ENCODE results near the gene ART3.
"Not testable (repeated sequence)": the region's sequence is repeated elsewhere in the genome, so short reads cannot be mapped to it uniquely, and the experiment has no call there.

The ART3 gene, protein sequence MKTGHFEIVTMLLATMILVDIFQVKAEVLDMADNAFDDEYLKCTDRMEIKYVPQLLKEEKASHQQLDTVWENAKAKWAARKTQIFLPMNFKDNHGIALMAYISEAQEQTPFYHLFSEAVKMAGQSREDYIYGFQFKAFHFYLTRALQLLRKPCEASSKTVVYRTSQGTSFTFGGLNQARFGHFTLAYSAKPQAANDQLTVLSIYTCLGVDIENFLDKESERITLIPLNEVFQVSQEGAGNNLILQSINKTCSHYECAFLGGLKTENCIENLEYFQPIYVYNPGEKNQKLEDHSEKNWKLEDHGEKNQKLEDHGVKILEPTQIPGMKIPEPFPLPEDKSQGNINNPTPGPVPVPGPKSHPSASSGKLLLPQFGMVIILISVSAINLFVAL

DNA sequence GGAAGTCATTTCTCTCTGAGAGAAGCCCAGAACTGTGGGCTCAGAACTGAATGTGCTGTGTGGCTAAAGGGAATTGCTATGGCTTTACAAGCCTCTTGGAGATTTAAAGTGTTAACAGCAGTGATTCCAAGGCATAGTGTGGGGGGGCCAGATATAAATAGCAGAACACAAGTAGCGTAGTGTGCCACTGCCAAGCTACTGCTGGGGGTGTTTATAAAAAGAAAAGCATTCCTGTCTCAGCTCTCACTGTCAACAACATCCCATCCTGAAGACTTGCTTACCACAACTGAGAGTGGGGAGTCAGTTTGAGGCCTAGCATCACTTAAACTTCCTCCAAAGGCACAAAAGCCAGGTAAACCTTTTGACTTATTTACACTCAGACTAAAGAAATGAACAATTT, at the start of gene ART3:
Gene ART3, plus strand, starts transcription at position 242 of the 400 bp plus-strand sequence. CDS start 1,181 bp downstream, outside the sequence.
- no peak for DNase-seq

DNA sequence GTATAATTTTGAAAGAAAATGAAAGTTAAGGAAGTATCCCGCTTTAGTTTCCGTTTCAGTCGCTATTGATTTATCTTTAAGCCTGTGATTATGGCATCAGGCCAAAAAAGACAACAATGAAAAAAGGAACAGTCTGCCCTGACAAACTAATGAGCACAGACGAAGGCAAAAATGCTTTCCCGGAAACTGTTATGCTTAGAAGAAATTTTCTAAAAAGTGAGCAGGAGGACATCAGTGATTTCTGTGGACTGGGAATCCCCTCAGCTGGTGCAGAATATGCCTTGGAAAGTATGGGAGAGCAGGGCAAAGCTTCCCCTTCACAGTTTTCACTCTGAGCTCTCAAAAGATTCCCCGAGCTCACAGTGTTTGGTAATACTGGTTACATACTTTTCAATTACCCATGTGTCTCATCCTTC, 46.2 kb upstream of the ART3 start:
- peak; percentile 8 for DNase-seq

DNA sequence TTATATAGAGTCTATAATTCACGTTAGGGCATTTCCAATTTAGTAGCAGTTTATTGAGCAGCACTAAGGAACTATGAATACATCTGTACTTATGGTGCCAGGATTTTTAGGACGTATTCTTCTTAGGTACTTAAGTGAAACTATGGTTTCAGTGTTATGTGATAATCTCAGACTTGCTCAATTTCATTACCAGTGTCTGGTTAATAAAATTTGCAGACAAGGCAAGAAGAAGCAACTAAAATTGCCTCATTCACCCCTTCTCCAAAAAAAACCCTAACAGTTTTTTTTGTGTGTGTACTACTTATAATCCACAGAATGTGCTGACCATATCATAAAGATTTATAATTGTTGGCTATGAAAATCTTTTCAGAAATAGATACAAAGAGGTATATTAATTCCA, 45.2 kb upstream of the ART3 start:
- DNase-seq = no peak

DNA sequence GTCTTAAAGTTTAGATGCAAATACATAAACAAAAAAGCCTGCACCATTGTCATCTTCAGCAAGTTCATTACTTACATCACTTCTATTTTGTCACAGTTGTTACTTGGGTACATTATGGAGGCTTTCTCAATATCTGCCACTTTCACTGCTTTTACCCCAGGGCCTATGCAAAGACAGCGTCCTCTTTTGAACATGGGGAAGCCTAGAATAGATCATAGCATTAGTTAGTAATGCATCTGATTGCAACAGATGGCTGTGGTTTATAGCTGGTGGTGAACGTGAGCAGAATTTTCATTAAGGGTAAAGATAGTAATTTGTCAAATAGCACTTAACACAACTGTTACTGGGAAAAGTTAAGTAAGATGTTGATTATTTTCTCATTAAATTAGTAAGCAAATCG, 39.4 kb upstream of the ART3 start:
- DNase-seq = no peak

DNA sequence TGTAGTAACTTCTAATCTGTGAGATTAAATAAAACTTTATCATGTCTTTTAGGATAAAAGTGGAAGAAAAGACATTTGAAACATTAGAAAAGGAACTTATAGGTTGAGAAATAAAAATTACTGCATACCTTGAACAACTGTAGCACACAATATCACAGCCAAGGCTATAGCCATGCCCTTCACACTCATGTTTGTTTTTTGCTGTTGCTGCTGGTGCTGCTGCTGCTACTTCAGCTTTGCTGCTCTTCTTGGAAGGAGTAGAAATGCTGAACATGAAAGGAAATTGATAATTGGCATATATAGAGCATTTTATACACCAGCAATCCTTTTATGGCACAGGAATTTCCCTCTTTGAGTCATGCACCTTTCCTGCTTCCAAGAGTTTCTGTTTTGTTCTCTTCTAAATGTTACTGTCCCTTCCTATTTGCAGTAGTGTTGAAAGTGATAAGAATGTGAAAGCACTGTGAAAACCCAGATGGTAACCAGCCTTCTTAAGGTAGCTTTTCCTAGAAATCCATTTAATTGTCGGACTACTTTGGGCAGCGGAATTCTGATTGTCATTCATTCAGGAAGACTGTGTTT, 38.6 kb upstream of the ART3 start, which contains the start of gene CXCL11:
Gene CXCL11, minus strand, starts transcription at position 272 of the 582 bp plus-strand sequence. Its CDS starts 83 bp downstream, at position 189.
- DNase-seq = no peak

DNA sequence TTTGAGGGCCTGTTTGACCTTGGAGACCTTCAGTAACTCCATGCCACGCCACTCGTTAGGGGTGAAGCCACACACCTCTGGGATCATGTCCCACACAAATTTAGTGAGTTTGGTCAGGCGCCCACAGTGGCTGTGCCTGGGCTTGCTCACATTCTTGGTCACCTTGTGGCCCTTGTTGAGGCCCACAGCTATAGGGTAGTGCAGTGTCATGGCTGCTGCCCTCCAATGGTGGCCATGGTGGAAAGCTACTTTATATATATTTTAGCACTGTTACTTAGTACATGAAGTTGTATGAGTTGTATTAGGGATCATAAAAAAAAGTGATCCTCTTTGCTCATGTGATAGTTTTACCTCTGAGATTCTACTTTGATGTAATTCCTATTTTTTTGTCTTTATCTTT, 37.7 kb upstream of the ART3 start:
- no peak for DNase-seq

DNA sequence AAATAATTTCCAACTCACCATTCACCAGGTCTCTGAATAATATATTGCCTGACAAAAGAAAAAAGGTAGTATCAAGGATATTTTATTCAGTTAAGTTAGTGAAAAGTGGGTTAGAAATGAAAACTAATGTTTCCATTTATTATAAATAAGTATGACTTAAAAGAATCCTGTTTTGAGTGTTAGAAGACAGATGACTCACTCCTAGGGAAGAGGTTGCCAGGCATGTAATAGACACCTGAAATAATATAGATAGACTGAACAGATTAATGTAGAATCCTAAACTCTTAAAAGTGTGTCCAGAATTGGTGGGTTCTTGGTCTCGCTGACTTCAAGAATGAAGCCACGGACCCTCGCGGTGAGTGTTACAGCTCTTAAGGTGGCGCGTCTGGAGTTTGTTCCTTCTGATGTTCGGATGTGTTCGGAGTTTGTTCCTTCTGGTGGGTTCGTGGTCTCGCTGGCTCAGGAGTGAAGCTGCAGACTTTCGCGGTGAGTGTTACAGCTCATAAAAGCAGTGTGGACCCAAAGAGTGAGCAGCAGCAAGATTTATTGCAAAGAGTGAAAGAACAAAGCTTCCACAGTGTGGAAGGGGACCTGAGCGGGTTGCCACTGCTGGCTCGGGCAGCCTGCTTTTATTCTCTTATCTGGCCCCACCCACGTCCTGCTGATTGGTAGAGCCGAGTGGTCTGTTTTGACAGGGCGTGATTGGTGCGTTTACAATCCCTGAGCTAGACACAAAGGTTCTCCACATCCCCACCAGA, 32.1 kb upstream of the ART3 start:
- not testable (repeated sequence) for DNase-seq

DNA sequence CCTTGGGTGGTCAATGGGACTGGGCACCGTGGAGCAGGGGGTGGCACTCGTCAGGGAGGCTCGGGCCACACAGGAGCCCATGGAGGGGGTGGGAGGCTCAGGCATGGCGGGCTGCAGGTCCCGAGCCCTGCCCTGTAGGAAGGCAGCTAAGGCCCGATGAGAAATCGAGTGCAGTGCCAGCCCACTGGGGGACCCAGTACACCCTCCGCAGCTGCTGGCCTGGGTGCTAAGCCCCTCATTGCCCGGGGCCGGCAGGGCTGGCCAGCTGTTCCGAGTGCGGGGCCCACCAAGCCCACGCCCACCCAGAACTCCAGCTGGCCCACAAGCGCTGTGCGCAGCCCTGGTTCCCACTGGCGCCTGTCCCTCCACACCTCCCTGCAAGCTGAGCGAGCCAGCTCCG, 31.2 kb upstream of the ART3 start:
- DNase-seq = not testable (repeated sequence)

DNA sequence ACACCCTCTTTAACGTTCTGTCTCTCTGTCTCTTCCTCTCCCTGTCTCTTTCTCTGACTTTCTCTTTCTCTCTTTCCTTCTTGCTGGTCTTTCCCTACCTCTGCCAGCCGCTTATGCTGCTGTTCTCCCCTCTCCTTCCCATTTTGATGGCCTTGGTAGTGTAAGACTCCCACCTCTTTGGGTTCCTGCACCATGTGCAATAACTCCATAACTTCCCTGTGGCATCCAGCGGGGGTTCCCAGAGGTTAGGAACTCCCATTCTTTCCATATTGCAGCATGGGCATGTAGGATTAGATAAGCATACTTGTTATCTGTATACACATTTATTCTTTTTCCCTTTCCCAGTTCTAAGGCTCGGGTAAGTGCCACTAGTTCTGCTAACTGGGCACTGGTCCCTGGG, 29.8 kb upstream of the ART3 start:
- not testable (repeated sequence) for DNase-seq

DNA sequence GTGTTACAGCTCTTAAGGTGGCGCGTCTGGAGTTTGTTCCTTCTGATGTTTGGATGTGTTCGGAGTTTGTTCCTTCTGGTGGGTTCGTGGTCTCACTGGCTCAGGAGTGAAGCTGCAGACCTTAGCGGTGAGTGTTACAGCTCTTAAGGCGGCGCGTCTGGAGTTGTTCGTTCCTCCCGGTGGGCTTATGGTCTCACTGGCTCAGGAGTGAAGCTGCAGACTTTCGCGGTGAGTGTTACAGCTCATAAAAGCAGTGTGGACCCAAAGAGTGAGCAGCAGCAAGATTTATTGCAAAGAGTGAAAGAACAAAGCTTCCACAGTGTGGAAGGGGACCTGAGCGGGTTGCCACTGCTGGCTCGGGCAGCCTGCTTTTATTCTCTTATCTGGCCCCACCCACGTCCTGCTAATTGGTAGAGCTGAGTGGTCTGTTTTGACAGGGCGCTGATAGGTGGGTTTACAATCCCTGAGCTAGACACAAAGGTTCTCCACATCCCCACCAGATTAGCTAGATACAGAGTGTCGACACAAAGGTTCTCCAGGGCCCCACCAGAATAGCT, 24.6 kb upstream of the ART3 start:
- DNase-seq = not testable (repeated sequence)

DNA sequence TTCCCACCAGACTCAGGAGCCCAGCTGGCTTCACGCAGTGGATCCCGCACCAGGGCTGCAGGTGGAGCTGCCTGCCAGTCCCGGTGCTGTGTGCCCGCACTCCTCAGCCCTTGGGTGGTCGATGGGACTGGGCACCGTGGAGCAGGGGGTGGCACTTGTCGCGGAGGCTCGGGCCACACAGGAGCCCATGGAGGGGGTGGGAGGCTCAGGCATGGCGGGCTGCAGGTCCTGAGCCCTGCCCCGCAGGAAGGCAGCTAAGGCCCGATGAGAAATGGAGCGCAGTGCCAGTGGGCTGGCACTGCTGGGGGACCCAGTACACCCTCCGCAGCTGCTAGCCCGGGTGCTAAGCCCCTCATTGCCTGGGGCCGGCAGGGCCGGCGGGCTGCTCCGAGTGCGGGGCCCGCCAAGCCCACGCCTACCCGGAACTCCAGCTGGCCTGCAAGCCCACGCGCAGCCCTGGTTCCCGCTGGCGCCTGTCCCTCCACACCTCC, 23.9 kb upstream of the ART3 start:
- not testable (repeated sequence) for DNase-seq

DNA sequence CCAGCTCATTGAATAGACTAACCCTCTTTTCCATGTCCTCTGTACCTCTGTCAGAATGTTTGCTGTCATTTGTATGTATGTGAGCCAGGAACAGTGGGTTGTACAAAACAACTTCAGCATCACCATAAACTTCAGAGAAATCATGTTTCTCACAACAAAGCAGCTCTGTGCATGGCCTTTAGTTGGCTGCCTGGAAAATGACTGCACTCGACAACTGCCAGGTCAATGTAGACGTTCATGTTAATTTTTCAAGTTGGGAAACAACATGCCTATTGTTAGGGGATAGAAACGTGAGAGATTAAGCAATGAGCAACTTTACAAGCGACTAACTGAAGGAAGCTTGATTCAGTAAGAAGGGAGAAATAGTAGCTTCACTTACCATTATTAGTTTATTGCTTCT, 20.8 kb upstream of the ART3 start:
- DNase-seq = no peak

DNA sequence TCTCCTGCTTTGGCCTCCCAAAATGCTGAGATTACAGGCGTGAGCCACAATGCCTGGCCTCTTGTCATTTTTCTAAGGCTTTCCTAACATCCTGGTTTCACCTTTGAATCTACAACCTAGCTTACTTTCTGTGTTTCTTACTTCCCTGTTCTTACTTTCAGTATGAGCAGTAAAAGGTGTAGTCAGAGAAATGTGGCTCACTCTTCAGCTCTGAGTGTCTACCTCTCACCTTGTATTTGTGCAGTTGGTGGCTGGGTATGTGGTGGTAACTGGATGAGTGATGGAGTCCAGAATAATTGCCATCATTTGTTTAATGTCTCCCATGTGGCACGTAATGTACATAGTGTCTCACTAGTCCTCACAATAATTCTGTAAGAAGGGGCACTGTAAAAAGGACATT, 19.5 kb upstream of the ART3 start:
- no peak for DNase-seq

DNA sequence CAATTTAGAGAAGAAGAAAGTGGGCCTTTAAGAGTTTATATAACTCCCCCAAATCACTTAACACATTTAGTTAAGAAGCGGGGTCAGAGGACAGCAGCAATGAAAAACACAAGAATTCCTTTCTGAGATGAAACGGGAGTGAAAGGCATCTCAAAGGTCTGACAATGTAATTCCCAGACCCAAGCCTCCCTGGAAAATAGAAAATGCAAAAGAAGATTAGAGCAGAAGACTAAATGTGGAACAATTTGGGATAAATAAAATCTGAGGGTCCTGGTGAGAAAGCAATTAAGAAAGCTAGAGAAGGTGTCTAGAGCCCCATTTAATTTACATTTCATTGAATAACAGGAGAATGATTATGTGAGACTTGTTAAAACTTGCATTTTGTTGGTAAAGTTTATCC, 19.1 kb upstream of the ART3 start:
- DNase-seq = no peak

DNA sequence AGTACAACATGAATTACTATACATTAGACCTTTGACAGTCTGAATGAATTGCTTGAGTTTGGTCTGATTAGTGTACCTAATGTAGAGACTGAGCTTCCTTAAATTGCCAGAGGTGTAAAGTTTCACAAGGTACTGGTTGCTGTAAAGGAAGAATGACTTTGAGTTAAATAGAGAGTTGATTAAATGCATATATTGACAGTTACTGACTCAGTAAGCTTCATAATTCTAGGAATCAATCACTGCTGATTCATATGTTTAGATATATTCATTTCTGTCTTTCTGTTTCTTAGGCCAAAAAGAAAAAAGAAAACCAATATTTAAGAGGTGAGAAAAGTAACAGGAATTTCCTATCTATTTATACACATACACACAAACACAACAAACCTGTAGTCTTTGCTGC, 16.2 kb upstream of the ART3 start:
- no peak for DNase-seq

DNA sequence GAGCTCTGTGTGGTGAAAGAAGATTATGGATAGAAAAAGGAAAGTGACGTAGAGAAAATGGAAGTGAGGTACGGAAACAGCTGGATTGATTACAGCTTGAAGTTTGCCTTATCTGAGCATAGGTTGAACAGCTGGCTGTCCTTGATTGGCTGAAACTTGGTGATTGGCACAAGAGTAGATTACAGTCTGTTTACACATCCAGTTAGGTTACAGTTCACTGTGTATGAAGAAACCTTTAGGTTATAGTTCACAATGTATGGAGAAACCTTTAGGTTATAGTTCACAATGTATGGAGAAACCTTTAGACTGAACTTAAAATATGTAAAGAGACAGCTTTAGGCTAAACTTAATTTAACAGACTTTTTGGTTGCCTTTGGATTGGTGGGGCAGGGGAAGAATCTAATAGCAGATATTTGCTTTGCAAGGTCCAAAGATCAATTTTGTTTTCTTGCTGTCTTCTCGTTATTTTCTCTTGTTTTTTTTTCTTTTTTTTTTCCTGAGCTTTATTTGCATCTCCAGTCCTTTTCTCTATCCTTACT, 15.6 kb upstream of the ART3 start:
- DNase-seq = no peak

DNA sequence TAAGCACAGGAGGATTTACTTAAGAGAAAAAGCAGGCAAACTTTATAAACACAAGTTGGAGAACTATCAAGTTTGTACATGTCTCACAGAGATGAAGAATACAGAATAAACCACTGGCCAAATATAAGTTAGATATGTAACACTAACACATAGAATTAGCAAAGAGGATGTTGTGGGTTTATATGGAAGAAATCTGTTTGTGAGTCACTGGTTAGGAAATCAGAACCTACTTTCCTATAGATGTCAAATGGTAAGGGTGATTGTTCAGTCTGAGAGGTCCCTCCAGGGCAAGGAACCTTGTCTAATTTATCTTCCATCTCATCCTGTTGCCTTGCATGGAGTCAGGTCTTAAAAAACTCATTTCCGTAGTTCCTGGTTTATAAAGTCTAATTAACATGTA, 14.8 kb upstream of the ART3 start:
- no peak for DNase-seq

DNA sequence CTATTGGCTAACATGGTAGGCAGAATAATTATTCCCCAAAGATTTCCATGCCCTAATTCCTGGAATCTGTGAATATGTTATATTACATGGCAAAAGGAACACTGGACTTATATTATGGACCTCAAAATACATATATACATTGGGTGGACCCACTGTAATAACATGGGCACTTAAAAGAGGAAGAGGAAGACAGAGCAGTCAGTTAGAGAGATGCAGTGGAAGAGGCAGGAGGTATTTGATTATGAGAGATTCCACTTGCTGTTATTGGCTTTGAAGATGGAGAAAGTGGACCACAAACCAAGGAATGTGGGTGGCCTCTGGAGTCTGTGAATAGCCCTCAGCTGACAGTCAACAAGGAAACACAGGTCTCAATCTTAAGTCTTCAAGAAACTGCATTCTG, 14.0 kb upstream of the ART3 start:
- DNase-seq = no peak

DNA sequence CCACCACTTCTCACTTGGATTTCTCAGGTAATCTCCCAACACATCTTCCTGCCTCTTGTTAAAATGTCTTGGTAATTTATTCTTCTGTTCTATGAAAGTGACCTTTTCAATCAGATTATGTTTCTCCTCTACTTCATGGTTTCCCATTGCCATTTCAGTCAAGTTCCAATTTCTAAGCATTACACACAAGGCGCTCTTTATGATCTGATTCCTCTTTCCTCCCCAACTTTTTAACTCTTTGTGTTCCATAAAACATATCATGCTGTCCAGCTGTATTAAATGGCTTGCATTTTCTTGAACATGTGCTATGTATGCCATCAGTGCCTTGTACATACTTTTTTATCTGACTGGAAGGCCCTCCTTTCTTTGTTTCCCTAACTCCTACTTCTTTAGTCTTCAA, 13.1 kb upstream of the ART3 start:
- DNase-seq = no peak

DNA sequence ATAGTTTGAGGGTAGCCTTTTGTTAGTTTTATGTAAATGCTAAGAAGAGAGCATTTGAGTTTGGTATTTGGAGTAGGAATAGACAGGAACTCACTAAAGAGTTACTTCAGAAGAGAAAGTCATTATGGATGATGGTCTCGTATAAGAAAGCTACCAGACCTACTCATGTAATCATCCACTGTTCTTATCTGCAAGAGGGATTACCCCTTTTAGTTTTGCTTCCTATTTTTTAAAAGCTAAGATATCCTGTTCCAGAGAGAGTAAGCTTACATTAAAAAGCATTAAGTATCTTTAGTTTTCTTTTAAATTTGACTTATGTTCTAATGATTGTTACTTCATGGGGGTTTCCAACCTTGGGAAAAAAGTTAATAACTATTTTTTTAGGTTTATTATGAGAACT, 12.5 kb upstream of the ART3 start:
- DNase-seq = no peak

DNA sequence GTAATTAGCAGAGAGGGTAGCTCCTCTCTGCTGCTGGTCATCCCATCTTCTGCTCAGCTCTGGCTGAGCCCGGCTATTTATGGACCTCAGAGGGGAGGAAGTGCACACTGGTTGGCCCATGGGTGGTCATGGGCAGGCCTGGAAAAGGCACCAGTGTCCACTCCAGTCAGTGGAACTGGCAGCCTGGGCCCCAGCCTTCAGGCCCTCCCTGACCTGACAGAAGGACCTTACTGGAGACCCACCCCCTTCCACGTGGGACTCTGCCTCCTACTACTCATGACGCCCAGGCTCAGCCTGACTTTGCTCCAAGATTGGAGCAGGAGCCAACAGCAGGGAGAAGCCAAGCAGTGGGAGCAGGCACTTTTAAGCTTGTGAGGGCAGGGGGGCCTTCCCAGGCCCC, 8.0 kb upstream of the ART3 start:
- no peak for DNase-seq

DNA sequence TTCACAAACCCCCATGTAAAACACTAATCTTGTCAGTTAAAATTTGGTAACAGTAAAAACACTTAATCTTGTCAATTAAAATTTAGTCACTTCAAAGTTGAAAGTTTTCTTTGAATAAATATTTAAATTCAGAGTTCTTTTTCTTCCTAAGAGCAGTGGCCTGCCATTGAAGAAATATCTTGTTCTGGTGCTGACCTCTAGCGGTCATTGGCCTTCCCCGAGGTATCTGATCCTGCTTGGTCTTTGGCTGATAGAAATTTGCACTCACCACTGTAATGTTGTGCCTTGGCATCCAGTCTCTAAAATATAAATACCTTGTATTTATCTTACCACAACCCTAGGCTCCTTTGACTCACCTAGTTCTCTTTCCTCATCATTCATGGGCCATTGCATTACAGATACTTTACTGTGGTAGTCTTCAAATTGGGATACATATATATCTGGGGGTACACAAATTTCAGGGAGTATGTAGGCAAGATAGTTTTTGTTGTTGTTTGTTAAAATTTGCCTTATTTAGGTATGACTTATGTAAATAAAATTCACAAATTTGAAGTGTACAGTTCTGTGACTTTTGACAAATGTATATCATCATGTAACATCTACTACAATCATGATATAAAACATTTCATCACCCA, 6.7 kb upstream of the ART3 start:
- DNase-seq = peak; percentile 39

DNA sequence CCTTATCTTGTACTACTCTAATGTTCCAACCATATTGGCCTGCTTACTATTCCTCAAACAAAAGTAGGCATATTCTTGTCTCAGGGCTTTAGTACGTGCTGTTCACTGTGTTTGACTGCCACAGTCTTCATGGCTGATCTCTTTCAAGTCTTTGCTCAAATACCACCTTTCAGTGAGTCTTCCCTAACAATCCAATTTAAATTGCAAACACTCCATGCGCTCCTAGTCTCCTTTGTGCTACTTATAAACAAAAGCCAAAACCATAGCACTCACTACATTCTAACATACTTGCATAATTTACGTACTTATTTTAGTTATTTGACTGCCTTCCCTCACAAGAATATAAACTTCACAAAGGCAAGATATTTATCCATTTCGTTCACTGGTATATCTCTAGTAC, 1.7 kb upstream of the ART3 start:
- DNase-seq = no peak
